ENCODE measurements around the gene JCAD.

The JCAD gene

DNA sequence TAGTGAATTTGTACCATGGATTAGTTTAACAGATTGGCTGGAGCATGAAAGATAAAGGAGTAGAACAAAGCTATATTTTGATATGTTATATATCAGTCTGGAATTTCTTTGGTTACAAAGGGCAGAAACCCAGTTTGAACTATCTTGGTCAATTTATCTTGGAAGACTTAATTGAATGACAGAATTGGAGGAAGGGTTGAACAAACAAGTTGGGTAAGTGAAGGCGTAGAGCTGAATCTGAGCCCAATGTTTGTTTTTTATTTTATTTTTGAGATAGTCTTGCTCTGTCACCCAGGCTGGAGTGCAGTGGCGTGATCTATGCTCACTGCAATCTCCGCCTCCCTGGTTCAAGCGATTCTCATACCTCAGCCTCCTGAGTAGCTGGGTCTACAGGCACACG is 21.8 kb upstream of the JCAD start:
- Mint-ChIP-seq H3K9me3 (no peaks in the 10 kb centered on the region), H3K4me3 (no peak overlapping the region), H3K36me3 (ENCODE audit: low read depth) (no peaks in the 10 kb centered on the region), H3K4me1 (ENCODE audit: low read depth) (no peaks in the 10 kb centered on the region), H3K27ac (no peak overlapping the region), H3K27me3 (peaks cover 37% of the 10 kb centered on the region)

GRCh38 chr10:30080161-30080560 is 20.8 kb upstream of the JCAD start:
- Mint-ChIP-seq H3K4me3 (no peak overlapping the region), H3K27ac (no peak overlapping the region), H3K36me3 (ENCODE audit: low read depth) (no peaks in the 10 kb centered on the region), H3K4me1 (ENCODE audit: low read depth) (no peaks in the 10 kb centered on the region), H3K27me3 (peaks cover 36% of the 10 kb centered on the region), H3K9me3 (no peaks in the 10 kb centered on the region)

- peaks cover 31% of the 10 kb centered on the region for H3K27me3 Mint-ChIP-seq
Measured at GRCh38 chr10:30079408-30079807, 20.0 kb upstream of the JCAD start.

GRCh38 chr10:30075481-30075880 is 16.1 kb upstream of the JCAD start:
- no peaks in the 10 kb centered on the region for H3K4me1 Mint-ChIP-seq (ENCODE audit: low read depth)
- no peak overlapping the region for H3K4me3 Mint-ChIP-seq
- H3K27ac Mint-ChIP-seq: no peak overlapping the region
- no peaks in the 10 kb centered on the region for H3K9me3 Mint-ChIP-seq
- no peaks in the 10 kb centered on the region for H3K36me3 Mint-ChIP-seq (ENCODE audit: low read depth)
- peaks cover 34% of the 10 kb centered on the region for H3K27me3 Mint-ChIP-seq

More at GRCh38 chr10:30079408-30079807, 20.0 kb upstream of the JCAD start:
- H3K4me3 Mint-ChIP-seq: no peak overlapping the region
- H3K27ac Mint-ChIP-seq: no peak overlapping the region
- no peaks in the 10 kb centered on the region for H3K9me3 Mint-ChIP-seq
- H3K4me1 Mint-ChIP-seq (ENCODE audit: low read depth): no peaks in the 10 kb centered on the region
- no peaks in the 10 kb centered on the region for H3K36me3 Mint-ChIP-seq (ENCODE audit: low read depth)

DNA sequence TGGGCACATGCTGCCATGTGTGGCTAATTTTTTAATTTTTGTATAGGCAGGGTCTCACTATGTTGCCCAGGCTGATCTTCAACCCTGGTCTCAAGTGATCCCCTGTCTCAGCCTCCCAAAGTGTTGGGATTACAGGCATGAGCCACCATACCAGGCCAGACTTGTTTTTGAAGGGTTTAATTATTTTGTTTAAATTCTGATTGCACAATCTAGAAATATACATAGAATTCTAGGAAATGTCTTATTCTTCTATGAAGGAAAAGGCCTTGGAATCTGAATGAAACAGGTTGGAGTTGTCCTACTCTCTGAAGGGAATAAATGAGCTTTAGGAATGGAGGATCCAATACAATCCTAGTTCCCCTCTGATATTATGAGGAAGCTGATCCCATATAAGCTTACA is 15.5 kb upstream of the JCAD start:
- peaks cover 38% of the 10 kb centered on the region for H3K27me3 Mint-ChIP-seq
- no peaks in the 10 kb centered on the region for H3K9me3 Mint-ChIP-seq
- no peak overlapping the region for H3K4me3 Mint-ChIP-seq

DNA sequence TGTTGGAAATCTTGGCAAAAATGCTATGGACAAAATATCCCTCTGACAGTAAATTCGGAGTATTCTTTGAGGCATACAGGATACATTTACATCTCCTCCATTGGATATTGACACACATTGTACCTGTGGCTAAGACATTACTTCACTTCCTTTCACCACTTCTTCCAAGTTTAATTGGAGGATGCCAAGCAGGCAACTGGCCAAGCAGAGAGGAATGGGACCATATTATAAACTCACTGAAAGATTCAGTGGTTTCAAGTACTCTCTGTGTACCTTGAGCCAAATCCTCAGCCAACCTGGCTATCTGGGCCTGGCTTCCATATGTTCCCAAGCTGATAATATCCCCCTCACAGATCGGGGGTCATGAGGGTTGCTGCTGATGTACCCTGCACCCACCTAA is 14.7 kb upstream of the JCAD start:
- no peaks in the 10 kb centered on the region for H3K9me3 Mint-ChIP-seq
- H3K27me3 Mint-ChIP-seq: peaks cover 42% of the 10 kb centered on the region
- H3K4me3 Mint-ChIP-seq: no peak overlapping the region
- no peak overlapping the region for H3K27ac Mint-ChIP-seq
- H3K36me3 Mint-ChIP-seq (ENCODE audit: low read depth): no peaks in the 10 kb centered on the region
- H3K4me1 Mint-ChIP-seq (ENCODE audit: low read depth): no peaks in the 10 kb centered on the region

More for the DNA sequence above, 15.5 kb upstream of the JCAD start:
- no peaks in the 10 kb centered on the region for H3K36me3 Mint-ChIP-seq (ENCODE audit: low read depth)
- H3K4me1 Mint-ChIP-seq (ENCODE audit: low read depth): no peaks in the 10 kb centered on the region
- H3K27ac Mint-ChIP-seq: no peak overlapping the region

DNA sequence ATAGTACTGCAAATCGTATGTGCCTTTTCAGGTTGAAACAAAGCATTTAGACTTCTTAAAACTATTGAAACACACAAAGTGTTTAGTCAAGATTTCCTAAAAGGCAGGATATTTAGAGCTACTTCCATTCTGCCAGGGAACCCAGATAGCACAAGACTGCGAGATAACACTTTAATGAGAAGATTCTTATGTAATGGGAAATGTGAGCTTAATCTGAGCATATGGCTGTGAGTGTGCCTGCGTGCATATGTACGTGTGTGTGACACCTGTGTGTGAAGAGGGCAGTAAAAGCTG is 14.3 kb upstream of the JCAD start:
- Mint-ChIP-seq H3K27me3 (peaks cover 45% of the 10 kb centered on the region), H3K27ac (no peak overlapping the region), H3K4me3 (no peak overlapping the region), H3K36me3 (ENCODE audit: low read depth) (no peaks in the 10 kb centered on the region), H3K9me3 (no peaks in the 10 kb centered on the region), H3K4me1 (ENCODE audit: low read depth) (no peaks in the 10 kb centered on the region)

- Mint-ChIP-seq H3K36me3 (ENCODE audit: low read depth) (no peaks in the 10 kb centered on the region), H3K9me3 (no peaks in the 10 kb centered on the region), H3K27me3 (peaks cover 43% of the 10 kb centered on the region), H3K4me1 (ENCODE audit: low read depth) (no peaks in the 10 kb centered on the region), H3K4me3 (no peak overlapping the region), H3K27ac (no peak overlapping the region)
Measured at GRCh38 chr10:30073045-30073766, 13.8 kb upstream of the JCAD start.

- Mint-ChIP-seq H3K27ac (no peak overlapping the region), H3K4me3 (no peak overlapping the region), H3K36me3 (ENCODE audit: low read depth) (no peaks in the 10 kb centered on the region), H3K27me3 (peaks cover 34% of the 10 kb centered on the region), H3K9me3 (no peaks in the 10 kb centered on the region), H3K4me1 (ENCODE audit: low read depth) (no peaks in the 10 kb centered on the region)
Measured at GRCh38 chr10:30072068-30072467, 12.7 kb upstream of the JCAD start.

DNA sequence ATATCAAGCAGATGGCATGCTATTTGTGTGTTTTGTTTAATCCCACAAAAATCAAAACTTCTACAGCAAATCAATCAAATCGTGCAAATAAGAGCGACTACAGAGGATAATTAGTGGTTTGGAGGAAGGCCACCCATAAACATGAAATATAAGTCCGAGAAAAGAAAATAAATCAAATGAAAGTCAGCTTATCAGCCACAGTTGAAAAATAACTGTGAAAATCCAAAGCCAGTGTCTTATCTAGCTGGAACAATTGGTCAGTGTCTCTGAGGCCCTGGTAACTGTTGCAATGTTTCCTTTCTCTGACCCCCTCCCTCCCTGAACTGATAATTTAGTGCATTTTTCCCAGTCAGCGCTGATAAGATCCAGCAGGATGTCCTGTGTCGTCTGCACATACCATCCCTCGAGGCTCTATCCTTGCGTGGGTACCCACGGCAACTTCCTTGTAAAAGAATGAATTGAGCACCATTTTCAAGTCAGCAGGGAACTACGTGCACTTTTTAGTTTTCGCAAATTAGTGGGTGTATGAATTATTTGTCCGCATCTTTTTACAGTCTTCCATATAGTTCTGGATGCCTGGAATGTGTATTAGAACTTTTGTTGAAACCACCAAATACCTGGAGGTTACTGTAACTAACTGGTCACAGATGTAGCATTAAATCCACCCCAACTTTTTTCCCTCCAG is 10.8 kb upstream of the JCAD start:
- Mint-ChIP-seq H3K4me3 (no peak overlapping the region), H3K27me3 (peaks cover 25% of the 10 kb centered on the region), H3K36me3 (ENCODE audit: low read depth) (no peaks in the 10 kb centered on the region), H3K4me1 (ENCODE audit: low read depth) (no peaks in the 10 kb centered on the region), H3K9me3 (no peaks in the 10 kb centered on the region), H3K27ac (no peak overlapping the region)

DNA sequence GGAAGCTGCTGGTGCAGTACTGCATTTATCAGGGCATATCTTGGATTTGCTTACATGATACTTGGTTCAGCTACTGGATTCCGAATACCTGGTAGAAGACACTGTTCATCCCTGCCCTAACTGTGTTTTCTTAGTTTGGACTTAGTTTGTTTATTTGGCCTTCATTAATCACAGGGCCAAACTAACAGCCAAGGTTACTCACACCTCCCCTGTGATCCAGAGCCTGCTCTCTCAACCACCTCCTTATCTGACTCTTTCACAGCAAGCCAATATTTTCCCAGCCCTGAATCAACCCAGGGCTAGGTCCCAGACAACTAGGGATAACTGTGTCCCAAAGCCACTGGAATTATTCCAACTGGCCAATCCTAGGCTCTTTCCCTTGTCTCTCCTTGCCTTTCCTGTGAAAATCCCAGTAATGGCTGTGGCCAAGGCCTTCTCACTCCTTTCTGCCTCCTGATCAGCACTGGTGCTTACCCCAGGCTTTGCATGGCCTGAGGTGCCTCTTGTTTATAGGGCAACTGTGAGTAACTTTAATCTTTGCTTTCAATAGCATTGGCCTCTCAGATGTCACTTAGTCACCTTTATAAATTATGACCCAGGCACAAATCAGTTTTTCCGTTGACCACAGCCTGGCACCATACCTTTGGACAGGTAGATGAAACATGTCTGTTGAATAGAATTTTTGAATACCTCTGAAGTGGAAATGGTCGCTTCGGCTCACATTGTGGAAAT is 9.3 kb upstream of the JCAD start:
- no peaks in the 10 kb centered on the region for H3K36me3 Mint-ChIP-seq (ENCODE audit: low read depth)

DNA sequence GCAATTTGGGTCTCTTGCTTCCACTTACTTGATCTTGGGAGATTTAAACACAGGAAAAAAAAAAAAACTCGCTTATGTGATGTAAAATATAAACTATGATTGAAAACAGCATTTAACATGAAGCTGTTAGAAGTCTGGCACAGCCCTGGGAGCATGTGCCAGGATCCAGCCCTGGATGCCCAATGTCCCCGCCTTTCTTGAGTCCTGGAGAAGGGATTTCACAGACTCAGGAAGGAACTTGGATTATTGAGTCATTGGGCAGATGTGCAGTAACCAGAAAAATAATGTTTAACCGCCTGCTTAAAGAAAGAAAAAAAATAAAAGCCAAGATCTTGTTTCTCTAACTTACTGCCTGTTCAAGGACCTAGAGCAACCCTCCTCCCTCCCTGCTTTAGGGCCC is 3.7 kb upstream of the JCAD start:
- no peaks in the 10 kb centered on the region for H3K9me3 Mint-ChIP-seq
- no peaks in the 10 kb centered on the region for H3K36me3 Mint-ChIP-seq (ENCODE audit: low read depth)
- H3K4me1 Mint-ChIP-seq (ENCODE audit: low read depth): peaks cover 5% of the 10 kb centered on the region
- no peak overlapping the region for H3K27ac Mint-ChIP-seq
- peaks cover 54% of the 10 kb centered on the region for H3K27me3 Mint-ChIP-seq
- no peak overlapping the region for H3K4me3 Mint-ChIP-seq

More for the DNA sequence above, 9.3 kb upstream of the JCAD start:
- Mint-ChIP-seq H3K9me3 (no peaks in the 10 kb centered on the region), H3K27me3 (peaks cover 26% of the 10 kb centered on the region), H3K4me3 (no peak overlapping the region), H3K27ac (no peak overlapping the region), H3K4me1 (ENCODE audit: low read depth) (no peaks in the 10 kb centered on the region)

DNA sequence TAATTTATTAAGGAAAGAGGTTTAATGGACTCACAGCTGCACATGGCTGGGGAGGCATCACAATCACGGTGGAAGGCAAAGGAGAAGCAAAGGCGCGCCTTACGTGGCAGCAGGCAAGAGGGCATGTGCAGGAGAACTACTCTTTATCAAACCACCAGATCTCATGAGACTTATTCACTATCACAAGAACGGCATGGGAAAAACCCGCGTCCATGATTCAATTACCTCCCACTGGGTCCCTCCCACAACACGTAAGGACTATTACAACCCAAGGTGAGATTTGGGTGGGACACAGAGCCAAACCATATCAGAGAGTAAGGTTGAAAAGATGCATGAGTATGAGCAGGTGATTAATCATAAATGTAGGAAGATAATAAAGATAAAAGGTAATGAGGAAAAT is 3.2 kb upstream of the JCAD start:
- no peak overlapping the region for H3K4me3 Mint-ChIP-seq
- no peaks in the 10 kb centered on the region for H3K36me3 Mint-ChIP-seq (ENCODE audit: low read depth)
- H3K4me1 Mint-ChIP-seq (ENCODE audit: low read depth): peaks cover 5% of the 10 kb centered on the region
- H3K27ac Mint-ChIP-seq: no peak overlapping the region
- no peaks in the 10 kb centered on the region for H3K9me3 Mint-ChIP-seq
- H3K27me3 Mint-ChIP-seq: peaks cover 59% of the 10 kb centered on the region

GRCh38 chr10:30062090-30062489 is 2.7 kb upstream of the JCAD start:
- Mint-ChIP-seq H3K4me1 (ENCODE audit: low read depth) (peaks cover 5% of the 10 kb centered on the region), H3K4me3 (no peak overlapping the region), H3K27me3 (peaks cover 62% of the 10 kb centered on the region), H3K9me3 (no peaks in the 10 kb centered on the region), H3K27ac (no peak overlapping the region), H3K36me3 (ENCODE audit: low read depth) (no peaks in the 10 kb centered on the region)

DNA sequence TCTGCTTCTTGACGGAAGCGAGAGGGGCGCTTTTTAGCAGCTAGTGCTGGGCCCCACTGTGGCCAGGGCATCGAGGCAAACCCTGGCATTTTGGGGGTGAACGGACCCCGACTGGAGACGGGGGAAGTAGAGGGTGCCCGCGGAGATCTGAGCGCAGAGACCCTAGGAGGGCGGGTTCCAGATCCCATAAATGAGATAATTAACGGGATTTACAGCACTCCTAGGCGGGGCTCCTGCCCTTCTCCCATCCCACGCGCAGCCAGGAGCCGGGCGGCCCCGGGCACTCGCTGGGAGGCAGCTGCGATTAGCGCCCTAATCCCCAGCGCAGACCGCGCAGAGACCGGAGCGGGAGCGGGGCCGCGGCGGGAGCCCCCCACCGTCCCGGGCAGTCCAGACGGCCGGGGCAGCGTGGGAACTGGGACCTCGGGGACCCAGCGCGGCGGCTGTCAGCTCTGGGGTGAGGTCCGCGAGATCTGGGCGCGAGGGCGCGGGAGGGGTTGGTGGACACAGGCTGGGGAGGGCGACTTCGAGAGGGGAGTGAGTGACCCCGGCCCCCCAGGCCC is 735 bp downstream of the JCAD start:
- H3K36me3 Mint-ChIP-seq (ENCODE audit: low read depth): no peaks in the 10 kb centered on the region
- H3K4me3 Mint-ChIP-seq: peak overlapping the region; percentile 37
- peaks cover 76% of the 10 kb centered on the region for H3K27me3 Mint-ChIP-seq

More for the DNA sequence above, 735 bp downstream of the JCAD start:
- H3K4me1 Mint-ChIP-seq (ENCODE audit: low read depth): peaks cover 5% of the 10 kb centered on the region
- H3K27ac Mint-ChIP-seq: no peak overlapping the region
- H3K9me3 Mint-ChIP-seq: no peaks in the 10 kb centered on the region
